Panc1 (cell line): ENCODE results near the gene ADCYAP1R1. TPM values are rescaled to one million over a fixed set of nuclear protein-coding genes. Genes with fewer than 3 reads are reported as not detected.
A peak's percentile ranks its signal among the peaks of the same experiment; 100 is the strongest.

Experiments used
- ATAC-seq: fragments of 200-7000 bp; cut with Tn5 transposase; 2 replicates; pipeline ENCODE4 v1.9.1; 2020; ENCODE audit warnings: mild to moderate bottlenecking, moderate library complexity
- BruUV-seq: library from RNA; stranded (reverse); fragments of 400-500 nt; replicated peaks from 2 replicates; lab custom pipeline; 2021; lab: Mats Ljungman, UMichigan
- CTCF ChIA-PET: fragments of 300-600 bp; sonication (Branson Sonifier 250); formaldehyde crosslinking; loops from one replicate; lab custom pipeline; 2022; ENCODE audit warnings: antibody characterized with exemption; lab: Charles Lee
- POLR2A ChIA-PET: fragments of 300-600 bp; sonication (Branson Sonifier 250); formaldehyde crosslinking; loops from one replicate; lab custom pipeline; 2022; ENCODE audit warnings: antibody characterized with exemption; lab: Charles Lee
- DNase-seq: peaks from one replicate; pipeline ENCODE4 v3.0.0-alpha.2; 2010; ENCODE audit warnings: low read depth, low spot score
- H3K27ac ChIP-seq: 2 replicates; pipeline ENCODE4 v1.5.1; 2011; ENCODE audit warnings: mild to moderate bottlenecking, low read length, inconsistent platforms
- H3K27me3 ChIP-seq: fragments of 200-500 bp; sonication (Bioruptor generic); 2 replicates; pipeline ENCODE4 v1.6.0; 2014; ENCODE audit warnings: low read length, inconsistent platforms; ENCODE audit not compliant: control insufficient read depth, insufficient read depth
- H3K36me3 ChIP-seq: fragments of 200-500 bp; sonication (Bioruptor generic); 2 replicates; pipeline ENCODE4 v1.5.1; 2014; ENCODE audit warnings: inconsistent platforms, mild to moderate bottlenecking, low read length, moderate library complexity; ENCODE audit not compliant: control insufficient read depth, insufficient read depth
- H3K4me1 ChIP-seq: 2 replicates; pipeline ENCODE4 v1.5.1; 2011; ENCODE audit warnings: inconsistent platforms, mild to moderate bottlenecking, low read length, moderate library complexity; ENCODE audit not compliant: control insufficient read depth, insufficient read depth
- H3K4me3 ChIP-seq, 2 experiments: 2 replicates each; pipeline ENCODE4 v1.5.1; 2011 to 2012; ENCODE audit warnings: low read depth in 2 of 2, low read length in 2 of 2, mild to moderate bottlenecking in 2 of 2, inconsistent platforms in 1 of 2, moderate library complexity in 1 of 2
- H3K9me3 ChIP-seq: fragments of 200-500 bp; sonication (Bioruptor generic); 2 replicates; pipeline ENCODE4 v1.5.1; 2014; ENCODE audit warnings: low read depth, mild to moderate bottlenecking, inconsistent platforms, low read length, moderate library complexity; ENCODE audit not compliant: control insufficient read depth, insufficient read depth
- CTCF ChIP-seq: fragments of 450-650 bp; IDR thresholded peaks from 2 replicates; pipeline ENCODE4 v1.5.1; 2017; ENCODE audit warnings: mild to moderate bottlenecking
- POLR2AphosphoS5 ChIP-seq: IDR thresholded peaks from 2 replicates; pipeline ENCODE4 v1.6.1; 2012; ENCODE audit warnings: mild to moderate bottlenecking, low read depth, low read length, moderate library complexity
- REST ChIP-seq, 2 experiments: IDR thresholded peaks; 2 replicates each; pipeline ENCODE4 v1.6.1; 2011 to 2012; ENCODE audit warnings: low read depth in 2 of 2, control low read depth in 1 of 2, low read length in 1 of 2, mild to moderate bottlenecking in 1 of 2, moderate library complexity in 1 of 2; ENCODE audit not compliant: insufficient read depth in 1 of 2
- SIN3A ChIP-seq: IDR thresholded peaks from 2 replicates; pipeline ENCODE4 v1.6.1; 2012; ENCODE audit warnings: low read depth, mild to moderate bottlenecking, low read length, moderate library complexity, borderline replicate concordance; ENCODE audit not compliant: insufficient read depth
- TCF7L2 ChIP-seq: IDR thresholded peaks from 2 replicates; pipeline ENCODE4 v1.6.1; 2011; ENCODE audit warnings: mild to moderate bottlenecking, low read depth, low read length, inconsistent platforms
- in situ Hi-C: cut with HindIII; loops from 2 replicates; pipeline ENCODE4 v1.10.0; 2016; ENCODE audit warnings: low sequenced_read_pairs, low pct_unique_long_range_greater_than_20kb
- intact Hi-C: fragments of 100-400 bp; cut with micrococcal nuclease; formaldehyde crosslinking; loops from one replicate; pipeline ENCODE4 v1.10.0; 2022; ENCODE audit not compliant: unreplicated experiment
- total RNA-seq: library from RNA; stranded (reverse); gene quantifications from one replicate; pipeline ENCODE4 v1.2.1, GENCODE V29; 2021; ENCODE audit not compliant: unreplicated experiment

Gene ADCYAP1R1
- total RNA-seq, 1 experiment from 2014 or later = not detected

GRCh38 chr7:31145339-31145738 is 93.2 kb downstream of the ADCYAP1R1 start:
- in situ Hi-C loops (no loop called here), intact Hi-C loops (no loop called here)
- H3K36me3 ChIP-seq = no peaks in the 10 kb centered on the region
- CTCF ChIA-PET = no interaction called here
- no peaks in the 10 kb centered on the region for H3K4me1 ChIP-seq
- DNase-seq = no peak
- no peak for ATAC-seq
- BruUV-seq = no TSS peak
- no peaks in the 10 kb centered on the region for H3K27me3 ChIP-seq
- no peak for TF ChIP-seq REST (IDR thresholded peaks at IDR 0.05; ENCODE audit: insufficient read depth in 1 of 2, low read depth in 2 of 2, low read length in 1 of 2)
- no peak for TF ChIP-seq SIN3A
- no peak for TF ChIP-seq POLR2AphosphoS5
- TF ChIP-seq CTCF = peak; percentile 25; the same call in 1 of the 2 replicates
- TF ChIP-seq TCF7L2 = no peak
- no peak overlapping the region for H3K4me3 ChIP-seq
- H3K9me3 ChIP-seq = no peaks in the 10 kb centered on the region
- no peak overlapping the region for H3K27ac ChIP-seq
- POLR2A ChIA-PET = no interaction called here

GRCh38 chr7:31146030-31146429 is 93.9 kb downstream of the ADCYAP1R1 start:
- no peak for ATAC-seq
- TF ChIP-seq CTCF (no peak), SIN3A (no peak), POLR2AphosphoS5 (no peak), TCF7L2 (no peak), REST (IDR thresholded peaks at IDR 0.05; ENCODE audit: insufficient read depth in 1 of 2, low read depth in 2 of 2, low read length in 1 of 2) (no peak)
- no peak for DNase-seq

More at GRCh38 chr7:31146030-31146429, 93.9 kb downstream of the ADCYAP1R1 start:
- no peaks in the 10 kb centered on the region for H3K4me1 ChIP-seq
- H3K9me3 ChIP-seq = no peaks in the 10 kb centered on the region
- H3K27me3 ChIP-seq = no peaks in the 10 kb centered on the region
- intact Hi-C loops (no loop called here), in situ Hi-C loops (no loop called here)
- BruUV-seq = no TSS peak
- H3K36me3 ChIP-seq = no peaks in the 10 kb centered on the region
- no peak overlapping the region for H3K4me3 ChIP-seq
- ChIA-PET CTCF (no interaction called here), POLR2A (no interaction called here)
- H3K27ac ChIP-seq = no peak overlapping the region
